Measurements from ENCODE around the gene SF3B4. TPM values are rescaled to one million over a fixed set of nuclear protein-coding genes. Genes with fewer than 3 reads are reported as not detected.

The SF3B4 gene
- total RNA-seq, 1 donor from 2014 or later = 72.8 TPM

Other genes starting within 250 kb of the SF3B4 start
- not detected in 2 replicates for gene FCGR1A, start 145.1 kb downstream of the SF3B4 start, total RNA-seq
- gene BOLA1, start 28.2 kb downstream of the SF3B4 start, total RNA-seq = 10.9 and 12.1 TPM in 2 replicates
- 16.9 and 21.8 TPM in 2 replicates for gene SV2A, start 10.0 kb downstream of the SF3B4 start, total RNA-seq
- 8.5 and 10.6 TPM in 2 replicates for gene MTMR11, start 9.1 kb upstream of the SF3B4 start, total RNA-seq
- 29.1 and 30.3 TPM in 2 replicates for gene OTUD7B, start 82.9 kb upstream of the SF3B4 start, total RNA-seq
- gene VPS45, start 140.0 kb upstream of the SF3B4 start, total RNA-seq = 53.0 and 58.1 TPM in 2 replicates
- gene PLEKHO1, start 222.1 kb upstream of the SF3B4 start, total RNA-seq = 85.2 and 87.6 TPM in 2 replicates